UCSD-AML1 (cell line): ENCODE results near the gene MUC5B.
"Not testable (repeated sequence)": the region's sequence is repeated elsewhere in the genome, so short reads cannot be mapped to it uniquely, and the experiment has no call there.

Source experiments
- DNase-seq: peaks from one replicate; lab custom pipeline; 2025; ENCODE audit not compliant: unreplicated experiment; lab: John Stamatoyannopoulos, UW

MUC5B gene

DNA sequence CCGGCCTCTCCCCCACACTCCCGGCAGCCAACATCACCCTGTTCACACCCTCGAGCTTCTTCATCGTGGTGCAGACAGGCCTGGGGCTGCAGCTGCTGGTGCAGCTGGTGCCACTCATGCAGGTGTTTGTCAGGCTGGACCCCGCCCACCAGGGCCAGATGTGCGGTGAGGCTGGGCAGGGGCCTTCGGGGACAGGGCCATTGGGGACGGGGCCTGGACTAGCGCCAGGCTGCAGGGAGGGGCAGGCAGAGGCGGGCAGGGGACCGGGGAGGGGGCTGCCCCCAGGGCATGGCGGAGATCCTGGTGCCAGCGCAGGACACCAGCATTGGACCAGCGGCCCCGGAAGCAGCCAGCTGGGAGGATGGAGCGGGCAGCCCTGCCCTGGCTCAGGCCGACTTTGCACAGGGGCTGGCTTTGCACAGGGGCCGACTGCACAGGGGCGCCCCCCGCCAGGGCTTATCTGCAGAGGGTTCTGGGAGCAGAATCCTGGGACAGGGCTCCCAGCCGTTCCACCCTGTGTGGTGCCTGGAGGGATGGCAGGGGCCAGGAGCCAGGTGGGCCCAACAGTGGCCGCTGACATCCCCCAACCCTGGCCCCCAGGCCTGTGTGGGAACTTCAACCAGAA, 8.6 kb downstream of the MUC5B start:
- no peak for DNase-seq

DNA sequence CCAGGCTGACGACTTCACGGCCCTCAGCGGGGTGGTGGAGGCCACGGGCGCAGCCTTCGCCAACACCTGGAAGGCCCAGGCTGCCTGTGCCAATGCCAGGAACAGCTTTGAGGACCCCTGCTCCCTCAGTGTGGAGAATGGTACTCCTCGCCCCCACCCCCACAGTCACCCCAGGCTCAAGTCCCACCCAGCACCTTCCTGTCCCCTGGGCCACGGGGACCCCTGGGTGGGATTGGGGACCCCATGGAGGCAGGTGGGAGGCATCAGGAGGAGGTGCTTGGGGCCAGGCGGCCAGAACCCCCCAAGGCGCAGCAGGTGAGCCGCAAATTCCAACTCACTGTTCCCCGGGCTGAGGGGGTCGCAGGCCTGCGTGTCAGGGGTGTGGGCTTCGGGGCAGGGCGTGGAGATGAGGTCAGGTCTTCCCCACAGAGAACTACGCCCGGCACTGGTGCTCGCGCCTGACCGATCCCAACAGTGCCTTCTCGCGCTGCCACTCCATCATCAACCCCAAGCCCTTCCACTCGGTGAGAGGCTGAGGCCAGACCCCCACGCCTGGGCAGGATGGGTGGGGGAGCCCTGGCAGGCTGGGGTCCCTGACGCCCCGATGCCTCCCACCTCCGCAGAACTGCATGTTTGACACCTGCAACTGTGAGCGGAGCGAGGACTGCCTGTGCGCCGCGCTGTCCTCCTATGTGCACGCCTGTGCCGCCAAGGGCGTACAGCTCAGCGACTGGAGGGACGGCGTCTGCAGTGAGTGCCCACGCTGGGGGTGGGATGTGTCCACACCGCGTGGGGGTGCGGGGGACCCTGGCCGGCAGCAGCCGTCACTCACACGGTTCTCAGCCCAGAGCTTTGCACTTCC, 9.4 kb downstream of the MUC5B start:
- no peak for DNase-seq

DNA sequence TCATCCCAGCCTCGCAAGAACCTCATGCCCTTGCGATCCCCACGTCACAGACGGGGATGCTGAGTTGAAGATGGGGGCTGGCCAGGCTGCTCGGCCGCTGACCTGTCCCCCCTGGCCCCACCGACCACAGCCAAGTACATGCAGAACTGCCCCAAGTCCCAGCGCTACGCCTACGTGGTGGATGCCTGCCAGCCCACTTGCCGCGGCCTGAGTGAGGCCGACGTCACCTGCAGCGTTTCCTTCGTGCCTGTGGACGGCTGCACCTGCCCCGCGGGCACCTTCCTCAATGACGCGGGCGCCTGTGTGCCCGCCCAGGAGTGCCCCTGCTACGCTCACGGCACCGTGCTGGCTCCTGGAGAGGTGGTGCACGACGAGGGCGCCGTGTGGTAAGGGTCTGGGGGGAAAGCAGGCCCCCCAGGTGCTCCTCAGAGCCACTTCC, 10.0 kb downstream of the MUC5B start:
- no peak for DNase-seq

DNA sequence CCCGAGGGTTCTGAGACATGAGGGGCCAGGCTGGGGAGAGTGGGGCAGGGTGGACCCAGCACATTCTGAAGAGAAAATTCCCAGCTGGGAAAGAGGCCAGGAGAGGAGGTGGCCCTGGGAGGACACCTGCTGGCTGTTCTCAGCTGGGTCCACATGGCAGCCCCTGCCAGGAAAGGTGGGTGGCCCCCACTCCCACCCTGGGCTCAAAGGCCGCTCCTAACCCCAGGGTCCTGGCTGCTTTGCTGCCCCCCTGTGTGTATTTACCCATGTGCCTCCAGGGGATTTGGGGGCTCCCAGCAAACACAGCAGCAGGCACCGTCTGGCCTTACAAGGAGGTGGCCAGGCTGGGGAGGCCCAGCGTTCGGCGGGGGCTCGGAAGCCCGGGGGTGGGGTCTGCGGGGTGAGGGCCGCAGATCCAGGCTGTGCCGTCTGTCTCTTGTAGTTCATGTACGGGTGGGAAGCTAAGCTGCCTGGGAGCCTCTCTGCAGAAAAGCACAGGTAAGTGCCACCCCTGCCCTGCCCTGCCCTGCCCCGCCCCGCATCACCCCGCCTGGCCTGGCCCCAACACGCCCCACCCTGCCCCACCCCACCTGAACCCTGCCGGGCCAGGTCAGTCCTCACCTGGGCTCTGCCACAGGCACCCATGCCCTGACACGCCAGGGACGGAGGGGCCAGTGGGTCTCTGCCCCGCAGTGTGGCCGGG, 10.6 kb downstream of the MUC5B start:
- DNase-seq, result no peak

DNA sequence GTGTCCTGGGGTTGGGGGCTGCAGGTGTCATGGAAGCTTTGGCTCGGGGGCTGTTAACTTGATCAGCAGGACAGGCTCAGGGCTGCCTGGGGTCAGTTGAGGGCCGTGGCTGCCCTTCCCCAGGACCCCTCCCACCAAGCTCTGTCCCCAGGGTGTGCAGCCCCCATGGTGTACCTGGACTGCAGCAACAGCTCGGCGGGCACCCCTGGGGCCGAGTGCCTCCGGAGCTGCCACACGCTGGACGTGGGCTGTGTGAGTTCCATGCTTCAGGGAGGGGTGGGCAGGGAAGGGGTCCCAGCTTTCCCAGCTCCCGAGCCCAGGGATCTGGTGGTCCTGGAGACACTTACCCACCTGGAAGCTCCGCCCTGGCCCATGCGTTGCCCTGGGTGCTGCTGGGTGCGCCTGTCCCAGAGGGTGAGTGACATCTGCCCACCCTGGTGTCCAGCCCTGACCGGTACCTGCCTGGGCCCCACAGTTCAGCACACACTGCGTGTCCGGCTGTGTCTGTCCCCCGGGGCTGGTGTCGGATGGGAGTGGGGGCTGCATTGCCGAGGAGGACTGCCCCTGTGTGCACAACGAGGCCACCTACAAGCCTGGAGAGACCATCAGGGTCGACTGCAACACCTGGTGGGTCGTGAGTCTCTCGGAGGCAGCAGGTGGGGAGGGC, 11.3 kb downstream of the MUC5B start:
- DNase-seq, result no peak

DNA sequence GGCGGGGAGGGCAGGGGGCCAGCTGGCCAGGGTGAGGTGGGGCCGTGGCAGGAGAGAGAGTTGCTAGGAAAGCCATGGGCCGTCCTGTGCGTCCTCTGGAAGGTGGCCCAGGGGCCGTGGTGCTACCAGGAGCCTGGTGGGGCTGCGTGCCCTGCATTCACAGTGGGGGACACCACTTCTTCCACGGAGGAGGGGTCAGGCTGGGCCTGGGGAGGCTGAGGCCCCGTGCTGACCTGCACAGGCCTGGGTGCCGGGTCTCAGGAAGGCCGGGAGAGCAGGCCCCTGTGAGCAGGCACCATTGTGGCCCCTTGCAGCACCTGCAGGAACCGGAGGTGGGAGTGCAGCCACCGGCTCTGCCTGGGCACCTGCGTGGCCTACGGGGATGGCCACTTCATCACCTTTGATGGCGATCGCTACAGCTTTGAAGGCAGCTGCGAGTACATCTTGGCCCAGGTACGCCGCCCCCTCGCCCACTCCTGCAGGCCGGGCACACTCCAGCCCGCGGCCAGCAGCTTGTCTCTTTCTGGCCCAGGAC, 12.0 kb downstream of the MUC5B start:
- DNase-seq, result no peak

DNA sequence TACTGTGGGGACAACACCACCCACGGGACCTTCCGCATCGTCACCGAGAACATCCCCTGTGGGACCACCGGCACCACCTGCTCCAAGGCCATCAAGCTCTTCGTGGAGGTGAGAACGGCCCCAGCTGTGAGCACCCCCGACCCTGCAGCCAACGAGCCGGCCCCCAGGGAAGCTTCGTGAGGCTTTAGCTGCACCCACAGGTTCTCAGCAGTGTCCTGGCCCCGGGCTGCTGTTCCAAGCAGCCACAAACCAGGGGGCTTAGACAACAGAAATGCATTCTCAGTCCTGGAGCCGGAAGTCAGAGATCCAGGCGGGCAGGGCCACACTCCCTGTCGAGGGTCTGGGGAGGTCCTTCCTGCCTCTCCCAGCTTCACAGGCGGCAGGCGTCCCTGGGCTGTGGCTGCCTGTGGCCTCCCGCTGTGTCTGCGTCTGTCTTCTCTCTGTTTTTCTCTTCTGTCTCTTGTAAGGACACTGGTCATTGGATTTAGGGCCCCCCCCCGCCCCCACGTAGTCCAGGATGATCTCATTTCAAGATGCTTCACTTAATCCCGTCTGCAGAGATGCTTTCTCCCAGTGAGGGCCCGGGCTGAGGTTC, 12.5 kb downstream of the MUC5B start:
- no peak for DNase-seq

DNA sequence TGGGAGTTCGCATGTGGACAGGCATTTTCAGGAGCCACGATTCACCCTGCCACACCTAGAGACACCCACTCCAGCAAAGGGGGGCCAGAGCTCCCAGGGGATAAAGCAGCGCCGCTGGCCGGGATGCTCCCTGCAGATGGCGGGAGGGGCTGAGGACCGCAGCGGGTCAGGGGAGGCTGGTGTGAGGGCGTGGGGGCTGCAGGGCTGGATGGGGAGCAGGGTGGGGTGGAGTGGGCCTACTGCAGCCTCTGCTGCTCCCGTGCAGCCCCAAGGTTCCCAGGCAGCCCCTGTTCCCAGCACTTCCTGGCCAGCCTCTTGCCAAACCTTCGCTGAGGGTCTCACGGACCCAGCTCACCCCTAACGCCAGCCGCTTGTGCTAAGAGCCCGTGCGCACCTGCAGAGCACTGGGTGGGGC, 13.0 kb downstream of the MUC5B start:
- DNase-seq, result no peak

DNA sequence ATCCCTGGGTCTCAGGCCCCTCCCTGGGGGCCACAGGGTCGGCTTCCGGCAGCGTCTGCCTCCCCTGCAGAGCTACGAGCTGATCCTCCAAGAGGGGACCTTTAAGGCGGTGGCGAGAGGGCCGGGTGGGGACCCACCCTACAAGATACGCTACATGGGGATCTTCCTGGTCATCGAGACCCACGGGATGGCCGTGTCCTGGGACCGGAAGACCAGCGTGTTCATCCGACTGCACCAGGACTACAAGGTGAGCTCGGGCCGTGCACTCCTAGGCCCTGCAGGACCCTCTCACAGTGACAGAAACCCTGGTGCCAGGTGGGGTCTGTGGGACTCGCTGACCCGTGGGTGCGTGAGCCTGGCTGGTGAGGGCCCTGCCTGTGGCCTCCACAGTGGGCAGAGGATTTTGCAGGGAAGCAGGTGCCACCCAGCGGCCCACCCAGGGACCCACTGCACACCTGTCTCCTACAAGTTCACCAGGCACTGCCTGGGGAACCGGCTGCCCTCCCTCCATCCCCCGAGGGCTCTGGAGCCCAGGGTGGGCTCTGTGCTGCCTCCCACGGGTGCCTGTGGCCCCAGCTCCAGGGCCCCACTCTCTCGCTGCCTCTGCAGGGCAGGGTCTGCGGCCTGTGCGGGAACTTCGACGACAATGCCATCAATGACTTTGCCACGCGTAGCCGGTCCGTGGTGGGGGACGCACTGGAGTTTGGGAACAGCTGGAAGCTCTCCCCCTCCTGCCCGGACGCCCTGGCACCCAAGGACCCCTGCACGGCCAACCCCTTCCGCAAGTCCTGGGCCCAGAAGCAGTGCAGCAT, 13.7 kb downstream of the MUC5B start:
- no peak for DNase-seq

DNA sequence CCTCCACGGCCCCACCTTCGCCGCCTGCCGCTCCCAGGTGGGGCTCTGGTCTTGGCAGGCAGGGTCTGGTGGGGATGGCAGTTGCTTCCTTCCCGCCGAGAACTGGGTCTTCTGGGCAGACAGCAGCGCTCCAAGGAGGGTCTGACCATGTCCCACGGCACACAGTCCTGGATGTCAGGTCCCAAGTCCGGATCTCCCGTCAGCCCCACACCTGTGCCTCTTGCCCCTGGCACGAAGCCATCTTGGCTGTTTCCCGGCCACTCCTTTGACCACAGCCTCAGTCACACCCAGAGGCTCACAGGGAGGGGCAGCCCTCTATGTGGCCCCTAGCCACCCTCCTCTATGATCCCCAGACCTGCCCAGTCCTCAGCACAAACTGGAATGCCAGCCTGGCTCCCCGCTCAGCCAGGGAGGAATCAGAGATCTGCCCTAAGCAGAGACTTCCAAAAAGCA, 14.3 kb downstream of the MUC5B start:
- DNase-seq, result no peak

DNA sequence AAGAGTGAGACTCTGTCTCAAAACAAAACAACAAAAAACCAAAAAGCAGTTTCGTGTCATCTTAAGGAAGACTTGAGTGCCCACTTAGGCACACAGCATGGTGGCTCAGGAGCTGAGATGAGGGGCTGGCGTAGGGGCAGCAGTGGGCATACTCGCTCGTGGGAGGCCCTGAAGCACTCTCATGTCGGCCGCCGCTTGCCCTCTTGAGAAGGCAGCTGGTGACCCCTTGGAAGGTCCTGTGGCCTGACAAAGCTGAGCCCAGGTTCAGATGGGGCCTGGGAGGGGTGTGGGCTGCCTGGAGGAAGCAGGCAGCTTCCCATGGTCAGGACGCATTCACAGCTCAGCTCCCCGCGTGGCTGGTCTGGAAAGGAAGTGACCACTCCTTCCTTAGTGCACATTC, 15.0 kb downstream of the MUC5B start:
- DNase-seq, result no peak

DNA sequence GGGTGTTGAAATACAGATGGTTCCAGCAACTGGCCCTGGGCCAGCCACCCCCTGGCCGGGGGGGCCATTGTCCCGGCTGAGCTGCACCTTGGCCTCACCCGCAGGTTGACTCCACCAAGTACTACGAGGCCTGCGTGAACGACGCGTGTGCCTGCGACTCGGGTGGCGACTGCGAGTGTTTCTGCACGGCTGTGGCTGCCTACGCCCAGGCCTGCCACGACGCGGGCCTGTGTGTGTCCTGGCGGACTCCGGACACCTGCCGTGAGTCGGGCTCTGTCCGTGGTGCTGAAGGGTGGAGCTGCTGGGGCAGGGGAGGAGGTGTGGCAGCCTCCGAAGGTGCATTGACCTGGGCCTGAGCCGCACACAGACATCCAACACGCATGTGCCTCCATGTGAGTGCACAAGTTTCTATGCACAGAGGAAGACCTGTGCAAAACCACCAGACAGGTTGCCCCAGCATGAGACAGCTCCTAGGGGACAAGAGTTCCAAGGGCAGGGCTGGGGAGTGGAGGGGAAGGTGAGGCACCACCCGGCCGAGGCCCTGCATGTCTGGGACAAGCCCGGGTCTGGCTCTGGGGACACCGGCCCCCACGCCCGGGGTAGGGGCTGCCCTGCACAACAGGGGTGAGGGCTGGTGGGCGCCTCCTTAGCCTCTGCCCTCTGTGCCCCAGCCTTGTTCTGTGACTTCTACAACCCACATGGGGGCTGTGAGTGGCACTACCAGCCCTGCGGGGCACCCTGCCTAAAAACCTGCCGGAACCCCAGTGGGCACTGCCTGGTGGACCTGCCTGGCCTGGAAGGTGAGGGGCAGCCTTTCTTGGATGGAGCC, 16.1 kb downstream of the MUC5B start:
- no peak for DNase-seq

DNA sequence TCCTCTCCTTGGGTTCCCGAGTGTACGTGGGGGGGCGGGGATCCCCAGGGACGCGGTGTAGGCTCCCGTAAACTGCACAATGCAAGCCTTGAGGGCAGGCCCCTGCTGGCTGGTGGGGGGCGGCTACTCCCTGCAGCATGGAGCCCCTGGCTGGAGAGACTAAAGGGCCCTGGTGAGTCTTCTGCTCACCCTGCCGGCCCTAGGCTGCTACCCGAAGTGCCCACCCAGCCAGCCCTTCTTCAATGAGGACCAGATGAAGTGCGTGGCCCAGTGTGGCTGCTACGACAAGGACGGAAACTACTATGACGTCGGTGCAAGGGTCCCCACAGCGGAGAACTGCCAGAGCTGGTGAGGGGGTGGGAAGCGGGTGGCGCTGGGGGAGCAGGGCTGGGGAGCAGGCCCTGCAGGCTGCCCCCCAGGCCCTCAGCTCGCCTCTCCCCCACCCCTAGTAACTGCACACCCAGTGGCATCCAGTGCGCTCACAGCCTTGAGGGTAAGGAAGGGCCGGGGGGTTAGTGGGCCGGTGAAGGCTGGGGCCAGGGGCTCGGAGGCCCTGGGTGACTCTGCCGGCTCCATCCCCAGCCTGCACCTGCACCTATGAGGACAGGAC, 16.8 kb downstream of the MUC5B start:
- no peak for DNase-seq

DNA sequence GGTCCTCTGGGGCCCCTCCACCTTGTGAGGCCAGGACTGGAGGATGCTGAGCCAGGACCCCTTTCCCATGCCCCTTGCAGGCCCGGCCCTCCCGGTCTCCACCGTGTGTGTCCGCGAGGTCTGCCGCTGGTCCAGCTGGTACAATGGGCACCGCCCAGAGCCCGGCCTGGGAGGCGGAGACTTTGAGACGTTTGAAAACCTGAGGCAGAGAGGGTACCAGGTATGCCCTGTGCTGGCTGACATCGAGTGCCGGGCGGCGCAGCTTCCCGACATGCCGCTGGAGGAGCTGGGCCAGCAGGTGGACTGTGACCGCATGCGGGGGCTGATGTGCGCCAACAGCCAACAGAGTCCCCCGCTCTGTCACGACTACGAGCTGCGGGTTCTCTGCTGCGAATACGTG, 17.9 kb downstream of the MUC5B start:
- DNase-seq, result no peak

DNA sequence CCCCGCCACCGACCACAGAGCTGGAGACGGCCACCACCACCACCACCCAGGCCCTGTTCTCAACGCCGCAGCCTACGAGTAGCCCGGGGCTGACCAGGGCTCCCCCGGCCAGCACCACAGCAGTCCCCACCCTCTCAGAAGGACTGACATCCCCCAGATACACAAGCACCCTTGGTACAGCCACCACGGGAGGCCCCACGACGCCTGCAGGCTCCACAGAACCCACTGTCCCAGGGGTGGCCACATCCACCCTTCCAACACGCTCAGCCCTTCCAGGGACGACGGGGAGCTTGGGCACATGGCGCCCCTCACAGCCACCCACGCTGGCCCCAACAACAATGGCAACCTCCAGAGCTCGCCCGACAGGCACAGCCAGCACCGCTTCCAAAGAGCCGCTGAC, 18.8 kb downstream of the MUC5B start:
- DNase-seq, result no peak

DNA sequence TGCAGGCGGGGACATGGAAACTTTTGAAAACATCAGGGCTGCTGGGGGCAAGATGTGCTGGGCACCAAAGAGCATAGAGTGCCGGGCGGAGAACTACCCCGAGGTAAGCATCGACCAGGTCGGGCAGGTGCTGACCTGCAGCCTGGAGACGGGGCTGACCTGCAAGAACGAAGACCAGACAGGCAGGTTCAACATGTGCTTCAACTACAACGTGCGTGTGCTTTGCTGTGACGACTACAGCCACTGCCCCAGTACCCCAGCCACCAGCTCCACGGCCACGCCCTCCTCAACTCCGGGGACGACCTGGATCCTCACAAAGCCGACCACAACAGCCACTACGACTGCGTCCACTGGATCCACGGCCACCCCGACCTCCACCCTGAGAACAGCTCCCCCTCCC, 19.4 kb downstream of the MUC5B start:
- DNase-seq, result no peak

DNA sequence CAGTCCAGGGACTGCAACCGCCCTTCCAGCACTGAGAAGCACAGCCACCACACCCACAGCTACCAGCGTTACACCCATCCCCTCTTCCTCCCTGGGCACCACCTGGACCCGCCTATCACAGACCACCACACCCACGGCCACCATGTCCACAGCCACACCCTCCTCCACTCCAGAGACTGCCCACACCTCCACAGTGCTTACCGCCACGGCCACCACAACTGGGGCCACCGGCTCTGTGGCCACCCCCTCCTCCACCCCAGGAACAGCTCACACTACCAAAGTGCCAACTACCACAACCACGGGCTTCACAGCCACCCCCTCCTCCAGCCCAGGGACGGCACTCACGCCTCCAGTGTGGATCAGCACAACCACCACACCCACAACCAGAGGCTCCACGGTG, 19.9 kb downstream of the MUC5B start:
- DNase-seq, result not testable (repeated sequence)

DNA sequence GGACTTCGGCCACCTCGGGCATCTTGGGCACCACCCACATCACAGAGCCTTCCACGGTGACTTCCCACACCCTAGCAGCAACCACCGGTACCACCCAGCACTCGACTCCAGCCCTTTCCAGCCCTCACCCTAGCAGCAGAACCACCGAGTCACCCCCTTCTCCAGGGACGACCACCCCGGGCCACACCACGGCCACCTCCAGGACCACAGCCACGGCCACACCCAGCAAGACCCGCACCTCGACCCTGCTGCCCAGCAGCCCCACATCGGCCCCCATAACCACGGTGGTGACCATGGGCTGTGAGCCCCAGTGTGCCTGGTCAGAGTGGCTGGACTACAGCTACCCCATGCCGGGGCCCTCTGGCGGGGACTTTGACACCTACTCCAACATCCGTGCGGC, 20.7 kb downstream of the MUC5B start:
- DNase-seq, result not testable (repeated sequence)

DNA sequence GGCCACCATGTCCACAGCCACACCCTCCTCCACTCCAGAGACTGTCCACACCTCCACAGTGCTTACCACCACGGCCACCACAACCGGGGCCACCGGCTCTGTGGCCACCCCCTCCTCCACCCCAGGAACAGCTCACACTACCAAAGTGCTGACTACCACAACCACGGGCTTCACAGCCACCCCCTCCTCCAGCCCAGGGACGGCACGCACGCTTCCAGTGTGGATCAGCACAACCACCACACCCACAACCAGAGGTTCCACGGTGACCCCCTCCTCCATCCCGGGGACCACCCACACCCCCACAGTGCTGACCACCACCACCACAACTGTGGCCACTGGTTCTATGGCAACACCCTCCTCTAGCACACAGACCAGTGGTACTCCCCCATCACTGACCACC, 21.7 kb downstream of the MUC5B start:
- DNase-seq, result not testable (repeated sequence)
